ENCODE measurements around the gene SMAD6. TPM values are rescaled to one million over a fixed set of nuclear protein-coding genes. Genes with fewer than 3 reads are reported as not detected.

Gene SMAD6
- total RNA-seq, 1 donor from 2014 or later: 2.7 TPM

GRCh38 chr15:66824424-66824823, 122.4 kb downstream of the SMAD6 start:
- Histone ChIP-seq H3K4me2 (ENCODE audit: low read length) (no peak overlapping the region), H3K36me3 (ENCODE audit: insufficient read depth, low read length) (no peaks in the 10 kb centered on the region), H4K20me1 (ENCODE audit: insufficient read depth, low read length) (no peaks in the 10 kb centered on the region), H3K4me3 (ENCODE audit: insufficient read depth, low read depth, low read length) (no peak overlapping the region), H3K9me3 (ENCODE audit: insufficient read depth, low read depth, low read length) (no peaks in the 10 kb centered on the region), H3K4me1 (ENCODE audit: insufficient read depth, low read length) (no peaks in the 10 kb centered on the region), H3K9ac (ENCODE audit: low read length) (no peak overlapping the region), H3K27me3 (ENCODE audit: insufficient read depth, low read length) (no peaks in the 10 kb centered on the region), H2AFZ (ENCODE audit: low read depth, low read length) (no peak overlapping the region), H3K79me2 (ENCODE audit: insufficient read depth, low read length) (no peaks in the 10 kb centered on the region), H3K27ac (ENCODE audit: low read depth, low read length) (no peak overlapping the region)
- Mint-ChIP-seq H3K36me3 (ENCODE audit: low read depth, unreplicated experiment) (no peaks in the 10 kb centered on the region), H3K4me1 (ENCODE audit: low read depth, unreplicated experiment) (no peaks in the 10 kb centered on the region), H3K27me3 (ENCODE audit: low read depth, unreplicated experiment) (peaks cover 28% of the 10 kb centered on the region), H3K9me3 (ENCODE audit: unreplicated experiment) (no peaks in the 10 kb centered on the region), H3K27ac (ENCODE audit: unreplicated experiment) (no peak overlapping the region), H3K4me3 (ENCODE audit: unreplicated experiment) (no peak overlapping the region)
- no peak for FAIRE-seq
- DNase-seq (ENCODE audit: low read depth): no peak
- TF ChIP-seq, protein P1, sequence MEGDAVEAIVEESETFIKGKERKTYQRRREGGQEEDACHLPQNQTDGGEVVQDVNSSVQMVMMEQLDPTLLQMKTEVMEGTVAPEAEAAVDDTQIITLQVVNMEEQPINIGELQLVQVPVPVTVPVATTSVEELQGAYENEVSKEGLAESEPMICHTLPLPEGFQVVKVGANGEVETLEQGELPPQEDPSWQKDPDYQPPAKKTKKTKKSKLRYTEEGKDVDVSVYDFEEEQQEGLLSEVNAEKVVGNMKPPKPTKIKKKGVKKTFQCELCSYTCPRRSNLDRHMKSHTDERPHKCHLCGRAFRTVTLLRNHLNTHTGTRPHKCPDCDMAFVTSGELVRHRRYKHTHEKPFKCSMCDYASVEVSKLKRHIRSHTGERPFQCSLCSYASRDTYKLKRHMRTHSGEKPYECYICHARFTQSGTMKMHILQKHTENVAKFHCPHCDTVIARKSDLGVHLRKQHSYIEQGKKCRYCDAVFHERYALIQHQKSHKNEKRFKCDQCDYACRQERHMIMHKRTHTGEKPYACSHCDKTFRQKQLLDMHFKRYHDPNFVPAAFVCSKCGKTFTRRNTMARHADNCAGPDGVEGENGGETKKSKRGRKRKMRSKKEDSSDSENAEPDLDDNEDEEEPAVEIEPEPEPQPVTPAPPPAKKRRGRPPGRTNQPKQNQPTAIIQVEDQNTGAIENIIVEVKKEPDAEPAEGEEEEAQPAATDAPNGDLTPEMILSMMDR (IDR thresholded peaks at IDR 0.05; ENCODE audit: insufficient read depth, low read depth, low read length): no peak
- TF ChIP-seq EZH2 (IDR thresholded peaks at IDR 0.05; ENCODE audit: insufficient read depth, low read length): no peak

GRCh38 chr15:66825139-66825538, 123.1 kb downstream of the SMAD6 start:
- DNase-seq (ENCODE audit: low read depth) (no peak), FAIRE-seq (no peak)
- no peak overlapping the region for H2AFZ ChIP-seq (ENCODE audit: low read depth, low read length)
- no peak overlapping the region for H3K27ac ChIP-seq (ENCODE audit: low read depth, low read length)
- no peaks in the 10 kb centered on the region for H3K79me2 ChIP-seq (ENCODE audit: insufficient read depth, low read length)
- Mint-ChIP-seq H3K27me3 (ENCODE audit: low read depth, unreplicated experiment) (peaks cover 28% of the 10 kb centered on the region), H3K36me3 (ENCODE audit: low read depth, unreplicated experiment) (no peaks in the 10 kb centered on the region), H3K9me3 (ENCODE audit: unreplicated experiment) (no peaks in the 10 kb centered on the region), H3K4me1 (ENCODE audit: low read depth, unreplicated experiment) (peaks cover 3% of the 10 kb centered on the region), H3K4me3 (ENCODE audit: unreplicated experiment) (no peak overlapping the region), H3K27ac (ENCODE audit: unreplicated experiment) (no peak overlapping the region)
- H4K20me1 ChIP-seq (ENCODE audit: insufficient read depth, low read length): no peaks in the 10 kb centered on the region
- peaks cover 5% of the 10 kb centered on the region for H3K4me1 ChIP-seq (ENCODE audit: insufficient read depth, low read length)
- H3K27me3 ChIP-seq (ENCODE audit: insufficient read depth, low read length): no peaks in the 10 kb centered on the region
- no peaks in the 10 kb centered on the region for H3K36me3 ChIP-seq (ENCODE audit: insufficient read depth, low read length)
- TF ChIP-seq EZH2 (IDR thresholded peaks at IDR 0.05; ENCODE audit: insufficient read depth, low read length): no peak
- TF ChIP-seq, protein P1 (IDR thresholded peaks at IDR 0.05; ENCODE audit: insufficient read depth, low read depth, low read length): no peak
- no peak overlapping the region for H3K9ac ChIP-seq (ENCODE audit: low read length)
- no peak overlapping the region for H3K4me3 ChIP-seq (ENCODE audit: insufficient read depth, low read depth, low read length)
- H3K4me2 ChIP-seq (ENCODE audit: low read length): no peak overlapping the region
- no peaks in the 10 kb centered on the region for H3K9me3 ChIP-seq (ENCODE audit: insufficient read depth, low read depth, low read length)

GRCh38 chr15:66825731-66826130, 123.7 kb downstream of the SMAD6 start:
- DNase-seq (ENCODE audit: low read depth) (no peak), FAIRE-seq (no peak)
- TF ChIP-seq, protein P1 (IDR thresholded peaks at IDR 0.05; ENCODE audit: insufficient read depth, low read depth, low read length): no peak
- TF ChIP-seq EZH2 (IDR thresholded peaks at IDR 0.05; ENCODE audit: insufficient read depth, low read length): no peak
- no peak overlapping the region for H3K4me3 ChIP-seq (ENCODE audit: insufficient read depth, low read depth, low read length)
- no peak overlapping the region for H3K4me2 ChIP-seq (ENCODE audit: low read length)
- H2AFZ ChIP-seq (ENCODE audit: low read depth, low read length): no peak overlapping the region
- H3K9ac ChIP-seq (ENCODE audit: low read length): no peak overlapping the region
- Mint-ChIP-seq H3K4me1 (ENCODE audit: low read depth, unreplicated experiment) (peaks cover 5% of the 10 kb centered on the region), H3K27me3 (ENCODE audit: low read depth, unreplicated experiment) (peaks cover 28% of the 10 kb centered on the region), H3K9me3 (ENCODE audit: unreplicated experiment) (no peaks in the 10 kb centered on the region), H3K36me3 (ENCODE audit: low read depth, unreplicated experiment) (no peaks in the 10 kb centered on the region), H3K4me3 (ENCODE audit: unreplicated experiment) (no peak overlapping the region), H3K27ac (ENCODE audit: unreplicated experiment) (no peak overlapping the region)
- no peaks in the 10 kb centered on the region for H3K9me3 ChIP-seq (ENCODE audit: insufficient read depth, low read depth, low read length)
- H3K4me1 ChIP-seq (ENCODE audit: insufficient read depth, low read length): peaks cover 9% of the 10 kb centered on the region
- H3K79me2 ChIP-seq (ENCODE audit: insufficient read depth, low read length): no peaks in the 10 kb centered on the region
- no peaks in the 10 kb centered on the region for H4K20me1 ChIP-seq (ENCODE audit: insufficient read depth, low read length)
- H3K27ac ChIP-seq (ENCODE audit: low read depth, low read length): no peak overlapping the region
- H3K36me3 ChIP-seq (ENCODE audit: insufficient read depth, low read length): no peaks in the 10 kb centered on the region
- no peaks in the 10 kb centered on the region for H3K27me3 ChIP-seq (ENCODE audit: insufficient read depth, low read length)

Measured in astrocyte (in vitro differentiated cells and primary cell).